ENCODE data around the gene TRAPPC12.

TRAPPC12 gene

GRCh38 chr2:3336844-3337243 lies 42.6 kb upstream of the TRAPPC12 start:
- Histone ChIP-seq H2BK5ac (ENCODE audit: low read depth, low read length, poor library complexity, severe bottlenecking) (no peak overlapping the region), H3K36me3 (ENCODE audit: control insufficient read depth in 1 of 2, insufficient read depth in 2 of 2, low read depth in 1 of 2, low read length in 2 of 2) (peaks cover 15 to 43% of the 10 kb centered on the region in 2 experiments), H3K9me3 (ENCODE audit: control insufficient read depth, low read length) (no peaks in the 10 kb centered on the region), H3K4ac (ENCODE audit: low read depth in 1 of 2, low read length in 2 of 2) (no peak overlapping the region), H3K4me1 (ENCODE audit: control insufficient read depth, insufficient read depth, low read depth, low read length) (peaks cover 4% of the 10 kb centered on the region), H3K18ac (ENCODE audit: low read depth in 1 of 2, low read length in 2 of 2) (no peak overlapping the region), H2BK120ac (ENCODE audit: low read depth, low read length) (no peak overlapping the region), H2BK15ac (ENCODE audit: low read depth, poor library complexity, severe bottlenecking) (no peak overlapping the region), H3K4me2 (ENCODE audit: low read length, poor library complexity, severe bottlenecking) (no peak overlapping the region), H4K91ac (ENCODE audit: low read length) (no peak overlapping the region), H4K8ac (ENCODE audit: low read length) (no peak overlapping the region), H2AFZ (ENCODE audit: low read depth, low read length) (no peak overlapping the region), H3K27me3 (ENCODE audit: control insufficient read depth in 1 of 2, insufficient read depth in 1 of 2, low read length in 2 of 2) (no peaks in the 10 kb centered on the region), H3K27ac (ENCODE audit: low read length, poor library complexity, severe bottlenecking) (no peak overlapping the region), H3K4me3 (ENCODE audit: insufficient read depth in 1 of 2, low read depth in 1 of 2, low read length in 2 of 2) (no peak overlapping the region), H2AK5ac (ENCODE audit: low read length, severe bottlenecking) (no peak overlapping the region), H3K79me1 (replicated peaks; ENCODE audit: low read length, poor library complexity, severe bottlenecking) (peaks cover 36% of the 10 kb centered on the region), H3K9ac (ENCODE audit: low read length) (no peak overlapping the region), H3K14ac (ENCODE audit: low read length in 2 of 2) (no peak overlapping the region), H2BK12ac (ENCODE audit: low read length in 2 of 2) (no peak overlapping the region), H3K23ac (ENCODE audit: low read length in 2 of 2) (no peak overlapping the region)
- DNase-seq: no peak
- WGBS: 100% methylated on average over 1 of the region's 2 CpGs

- Histone ChIP-seq H2AK5ac (ENCODE audit: low read length, severe bottlenecking) (no peak overlapping the region), H3K9me3 (ENCODE audit: control insufficient read depth, low read length) (no peaks in the 10 kb centered on the region), H3K4me1 (ENCODE audit: control insufficient read depth, insufficient read depth, low read depth, low read length) (peaks cover 4% of the 10 kb centered on the region), H4K91ac (ENCODE audit: low read length) (peak overlapping the region; percentile 52), H3K9ac (ENCODE audit: low read length) (no peak overlapping the region), H3K23ac (ENCODE audit: low read length in 2 of 2) (no peak overlapping the region), H3K18ac (ENCODE audit: low read depth in 1 of 2, low read length in 2 of 2) (no peak overlapping the region), H2BK120ac (ENCODE audit: low read depth, low read length) (no peak overlapping the region), H2BK5ac (ENCODE audit: low read depth, low read length, poor library complexity, severe bottlenecking) (no peak overlapping the region), H2BK15ac (ENCODE audit: low read depth, poor library complexity, severe bottlenecking) (no peak overlapping the region), H3K4me3 (ENCODE audit: insufficient read depth in 1 of 2, low read depth in 1 of 2, low read length in 2 of 2) (no peak overlapping the region), H3K79me1 (replicated peaks; ENCODE audit: low read length, poor library complexity, severe bottlenecking) (peaks cover 35% of the 10 kb centered on the region), H3K36me3 (ENCODE audit: control insufficient read depth in 1 of 2, insufficient read depth in 2 of 2, low read depth in 1 of 2, low read length in 2 of 2) (peaks cover 15 to 36% of the 10 kb centered on the region in 2 experiments), H4K8ac (ENCODE audit: low read length) (no peak overlapping the region), H3K4ac (ENCODE audit: low read depth in 1 of 2, low read length in 2 of 2) (no peak overlapping the region), H3K4me2 (ENCODE audit: low read length, poor library complexity, severe bottlenecking) (no peak overlapping the region), H2BK12ac (ENCODE audit: low read length in 2 of 2) (no peak overlapping the region), H3K27ac (ENCODE audit: low read length, poor library complexity, severe bottlenecking) (no peak overlapping the region), H3K27me3 (ENCODE audit: control insufficient read depth in 1 of 2, insufficient read depth in 1 of 2, low read length in 2 of 2) (no peaks in the 10 kb centered on the region), H2AFZ (ENCODE audit: low read depth, low read length) (no peak overlapping the region), H3K14ac (ENCODE audit: low read length in 2 of 2) (no peak overlapping the region)
- no peak for DNase-seq
- 100% methylated on average over 7 of the region's 10 CpGs for WGBS
Measured at GRCh38 chr2:3338340-3338739, 41.2 kb upstream of the TRAPPC12 start.

- DNase-seq: no peak
- no peak overlapping the region for H2BK5ac ChIP-seq (ENCODE audit: low read depth, low read length, poor library complexity, severe bottlenecking)
- no peak overlapping the region for H2AFZ ChIP-seq (ENCODE audit: low read depth, low read length)
- no peak overlapping the region for H3K4me2 ChIP-seq (ENCODE audit: low read length, poor library complexity, severe bottlenecking)
- H3K14ac ChIP-seq (ENCODE audit: low read length in 2 of 2): no peak overlapping the region
- no peak overlapping the region for H4K8ac ChIP-seq (ENCODE audit: low read length)
- no peak overlapping the region for H3K18ac ChIP-seq (ENCODE audit: low read depth in 1 of 2, low read length in 2 of 2)
- H3K4me1 ChIP-seq (ENCODE audit: control insufficient read depth, insufficient read depth, low read depth, low read length): peaks cover 4% of the 10 kb centered on the region
- no peak overlapping the region for H2BK12ac ChIP-seq (ENCODE audit: low read length in 2 of 2)
- H3K79me1 ChIP-seq (replicated peaks; ENCODE audit: low read length, poor library complexity, severe bottlenecking): peaks cover 33% of the 10 kb centered on the region
- no peaks in the 10 kb centered on the region for H3K27me3 ChIP-seq (ENCODE audit: control insufficient read depth in 1 of 2, insufficient read depth in 1 of 2, low read length in 2 of 2)
- H2BK120ac ChIP-seq (ENCODE audit: low read depth, low read length): no peak overlapping the region
- H3K4ac ChIP-seq (ENCODE audit: low read depth in 1 of 2, low read length in 2 of 2): no peak overlapping the region
- no peak overlapping the region for H4K91ac ChIP-seq (ENCODE audit: low read length)
- H3K36me3 ChIP-seq (ENCODE audit: control insufficient read depth in 1 of 2, insufficient read depth in 2 of 2, low read depth in 1 of 2, low read length in 2 of 2): peaks cover 15 to 26% of the 10 kb centered on the region in 2 experiments
- no peak overlapping the region for H2AK5ac ChIP-seq (ENCODE audit: low read length, severe bottlenecking)
- 94% methylated on average over 8 of the region's 10 CpGs for WGBS
- no peak overlapping the region for H3K4me3 ChIP-seq (ENCODE audit: insufficient read depth in 1 of 2, low read depth in 1 of 2, low read length in 2 of 2)
- H3K9ac ChIP-seq (ENCODE audit: low read length): no peak overlapping the region
- no peak overlapping the region for H3K27ac ChIP-seq (ENCODE audit: low read length, poor library complexity, severe bottlenecking)
- H3K23ac ChIP-seq (ENCODE audit: low read length in 2 of 2): no peak overlapping the region
- H3K9me3 ChIP-seq (ENCODE audit: control insufficient read depth, low read length): no peaks in the 10 kb centered on the region
- no peak overlapping the region for H2BK15ac ChIP-seq (ENCODE audit: low read depth, poor library complexity, severe bottlenecking)
Measured at GRCh38 chr2:3340144-3340543, 39.4 kb upstream of the TRAPPC12 start.

- no peak for DNase-seq
- Histone ChIP-seq H3K14ac (ENCODE audit: low read length in 2 of 2) (no peak overlapping the region), H3K9me3 (ENCODE audit: control insufficient read depth, low read length) (no peaks in the 10 kb centered on the region), H3K4me1 (ENCODE audit: control insufficient read depth, insufficient read depth, low read depth, low read length) (peaks cover 4% of the 10 kb centered on the region), H2AFZ (ENCODE audit: low read depth, low read length) (no peak overlapping the region), H3K9ac (ENCODE audit: low read length) (no peak overlapping the region), H2BK120ac (ENCODE audit: low read depth, low read length) (no peak overlapping the region), H3K36me3 (ENCODE audit: control insufficient read depth in 1 of 2, insufficient read depth in 2 of 2, low read depth in 1 of 2, low read length in 2 of 2) (peaks cover 13 to 18% of the 10 kb centered on the region in 2 experiments), H4K91ac (ENCODE audit: low read length) (no peak overlapping the region), H2BK12ac (ENCODE audit: low read length in 2 of 2) (no peak overlapping the region), H3K4ac (ENCODE audit: low read depth in 1 of 2, low read length in 2 of 2) (no peak overlapping the region), H3K79me1 (replicated peaks; ENCODE audit: low read length, poor library complexity, severe bottlenecking) (peaks cover 36% of the 10 kb centered on the region), H2AK5ac (ENCODE audit: low read length, severe bottlenecking) (no peak overlapping the region), H2BK15ac (ENCODE audit: low read depth, poor library complexity, severe bottlenecking) (no peak overlapping the region), H4K8ac (ENCODE audit: low read length) (peak overlapping the region; percentile 35), H3K27me3 (ENCODE audit: control insufficient read depth in 1 of 2, insufficient read depth in 1 of 2, low read length in 2 of 2) (no peaks in the 10 kb centered on the region), H2BK5ac (ENCODE audit: low read depth, low read length, poor library complexity, severe bottlenecking) (no peak overlapping the region), H3K4me3 (ENCODE audit: insufficient read depth in 1 of 2, low read depth in 1 of 2, low read length in 2 of 2) (no peak overlapping the region), H3K23ac (ENCODE audit: low read length in 2 of 2) (no peak overlapping the region), H3K27ac (ENCODE audit: low read length, poor library complexity, severe bottlenecking) (no peak overlapping the region), H3K18ac (ENCODE audit: low read depth in 1 of 2, low read length in 2 of 2) (no peak overlapping the region), H3K4me2 (ENCODE audit: low read length, poor library complexity, severe bottlenecking) (no peak overlapping the region)
- WGBS: 99% methylated on average over 8 of the region's 8 CpGs
Measured at GRCh38 chr2:3341336-3341735, 38.2 kb upstream of the TRAPPC12 start.

Data from mesenchymal stem cell (in vitro differentiated cells and primary cell).